T1000 (cell line): ENCODE results near the gene RWDD1.

ENCODE experiments used
- DNase-seq: peaks from one replicate; lab custom pipeline; 2025; ENCODE audit warnings: mixed read lengths; lab: John Stamatoyannopoulos, UW

Gene RWDD1

DNA sequence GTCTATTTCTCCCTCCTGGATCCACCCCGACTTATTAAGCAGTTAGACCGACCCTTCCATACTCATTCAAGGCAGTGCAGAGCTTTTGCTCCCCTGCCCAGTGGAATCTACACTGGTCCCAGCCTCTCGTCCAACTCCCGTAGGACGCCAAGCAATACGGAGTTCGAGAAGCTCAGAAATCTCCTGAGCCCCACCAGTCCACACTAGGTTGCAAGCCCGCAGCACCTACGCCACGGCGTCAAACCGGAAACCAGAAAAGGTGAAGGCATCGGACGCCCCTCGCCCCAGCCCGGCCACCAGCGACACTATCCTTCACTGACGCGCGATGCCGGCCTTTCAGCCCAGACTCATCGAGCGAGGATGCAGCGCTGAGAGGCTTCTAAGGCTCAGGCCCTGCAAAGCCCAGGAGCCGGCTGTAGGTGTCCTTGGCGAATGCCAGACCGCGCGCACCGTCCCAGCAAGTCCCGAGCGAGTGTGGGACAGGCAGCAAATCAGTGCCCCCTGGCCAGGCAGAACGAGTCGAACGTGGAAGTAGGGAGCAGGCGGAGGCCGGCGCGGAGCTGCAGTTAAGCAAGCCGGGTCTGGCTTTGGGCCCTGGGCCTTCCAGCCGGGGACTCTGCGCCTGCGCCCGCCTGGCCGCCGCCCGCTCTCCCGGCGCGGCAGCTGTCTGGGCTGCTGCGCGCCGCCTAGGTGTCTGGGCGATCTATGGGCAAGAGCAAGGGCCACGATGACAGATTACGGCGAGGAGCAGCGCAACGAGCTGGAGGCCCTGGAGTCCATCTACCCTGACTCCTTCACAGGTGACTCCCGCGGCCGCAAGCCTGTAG, at the start of gene RWDD1:
Gene RWDD1, plus strand, starts transcription at position 649 of the 827 bp plus-strand sequence. Its CDS starts 79 bp downstream, at position 728.
- peak; percentile 98 for DNase-seq

GRCh38 chr6:116522896-116523295, 48.4 kb upstream of the RWDD1 start:
- no peak for DNase-seq

DNA sequence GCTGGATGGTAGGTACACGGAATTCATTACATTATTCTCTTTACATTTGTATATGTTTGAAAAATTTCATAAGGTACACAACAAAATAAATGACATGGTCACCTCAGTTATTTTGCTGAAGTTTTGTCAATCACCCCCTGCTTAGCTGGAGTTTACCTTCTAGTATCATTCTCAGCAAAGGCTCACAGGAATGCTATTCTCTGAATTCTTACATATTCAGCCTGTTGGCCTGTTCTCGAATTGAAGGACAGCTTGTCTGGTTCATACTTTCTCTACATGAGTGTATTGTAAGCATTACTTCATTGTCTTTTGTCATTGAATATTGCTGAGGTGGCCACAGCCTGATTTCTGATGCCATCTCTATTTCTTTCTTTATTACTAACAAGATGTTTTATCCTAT, 47.1 kb upstream of the RWDD1 start:
- DNase-seq: no peak

DNA sequence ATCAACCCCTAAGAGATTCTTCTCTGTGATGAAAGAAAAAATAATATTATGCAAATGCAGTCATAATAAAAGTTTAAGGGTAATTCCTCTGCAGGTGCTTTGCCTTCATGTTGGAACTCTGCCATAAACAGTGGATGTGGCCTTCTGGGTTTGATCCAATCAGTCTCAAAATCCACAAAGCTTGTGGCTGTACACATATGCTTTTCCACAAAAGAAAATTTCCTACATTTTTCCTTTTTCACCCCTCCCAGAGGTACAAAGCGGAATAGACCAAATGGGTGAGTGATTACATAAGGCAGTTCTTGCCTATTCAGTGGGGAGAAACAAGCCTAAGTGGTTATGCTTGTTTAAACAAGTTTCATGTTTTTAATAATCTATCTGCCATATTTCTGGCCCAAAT, 43.2 kb upstream of the RWDD1 start:
- DNase-seq: no peak

- DNase-seq: no peak
These were observed 42.5 kb upstream of the RWDD1 start for GRCh38 chr6:116528780-116529179.

DNA sequence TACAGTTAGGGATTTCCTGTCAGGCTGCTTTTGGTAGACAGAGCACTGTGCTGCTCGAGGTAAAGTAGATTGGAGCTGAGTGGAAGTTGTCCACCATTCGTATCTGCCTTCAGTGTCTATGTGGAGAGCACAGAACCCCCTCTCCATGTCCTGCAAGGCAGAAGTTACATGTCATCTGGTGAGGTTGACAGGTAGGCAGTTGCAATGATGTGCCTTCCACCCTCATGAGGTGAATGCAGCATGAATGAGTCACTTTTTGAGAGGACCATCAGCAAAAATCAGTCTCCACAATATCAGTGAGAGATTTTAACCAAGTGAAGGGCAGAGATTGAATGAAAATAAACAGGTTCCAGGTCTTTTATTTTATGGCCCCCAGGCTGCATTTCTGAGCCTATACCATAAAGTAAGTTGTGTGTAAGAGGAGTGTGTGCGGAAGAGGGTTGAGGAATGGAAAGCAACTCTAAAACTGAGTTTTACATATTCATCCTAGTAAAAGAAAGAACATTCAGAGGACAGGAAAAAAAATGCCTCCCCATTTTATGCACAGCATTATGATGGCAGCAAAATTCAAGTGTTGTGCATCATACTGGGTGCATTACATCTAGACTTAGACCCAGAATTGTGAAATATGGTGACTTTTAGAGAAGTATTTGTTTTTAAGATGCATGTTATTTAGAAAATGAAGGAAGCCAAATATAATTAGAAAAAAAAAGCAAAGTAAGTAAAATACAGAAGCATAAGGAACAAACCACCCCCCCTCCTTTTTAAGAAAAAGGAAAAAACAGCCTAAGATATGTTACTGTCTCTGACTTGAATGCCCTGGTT, 41.6 kb upstream of the RWDD1 start:
- DNase-seq: no peak

DNA sequence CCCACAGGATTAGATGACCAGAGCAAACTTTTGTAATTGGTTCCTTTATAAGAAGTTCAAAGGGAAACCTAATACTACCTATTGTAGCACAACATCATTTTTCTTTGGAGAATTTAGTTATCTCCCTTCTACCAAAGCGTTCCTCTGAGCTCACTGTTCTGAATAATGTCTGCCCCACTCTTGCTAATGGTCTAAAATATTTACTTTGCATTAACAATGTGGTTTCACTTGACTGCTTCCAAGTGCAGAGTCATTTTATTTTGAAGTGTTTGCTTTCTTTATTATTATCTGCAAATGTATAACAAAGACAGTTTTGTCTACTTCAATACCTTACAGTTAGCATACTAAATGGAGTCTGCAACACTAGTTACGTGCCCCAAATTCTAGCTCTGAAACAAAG, 40.9 kb upstream of the RWDD1 start:
- no peak for DNase-seq

- DNase-seq: peak; percentile 33
These were observed 39.4 kb upstream of the RWDD1 start for GRCh38 chr6:116531675-116532570.

GRCh38 chr6:116533233-116533957, 37.9 kb upstream of the RWDD1 start:
- no peak for DNase-seq

GRCh38 chr6:116535109-116535508, 36.2 kb upstream of the RWDD1 start:
- no peak for DNase-seq

DNA sequence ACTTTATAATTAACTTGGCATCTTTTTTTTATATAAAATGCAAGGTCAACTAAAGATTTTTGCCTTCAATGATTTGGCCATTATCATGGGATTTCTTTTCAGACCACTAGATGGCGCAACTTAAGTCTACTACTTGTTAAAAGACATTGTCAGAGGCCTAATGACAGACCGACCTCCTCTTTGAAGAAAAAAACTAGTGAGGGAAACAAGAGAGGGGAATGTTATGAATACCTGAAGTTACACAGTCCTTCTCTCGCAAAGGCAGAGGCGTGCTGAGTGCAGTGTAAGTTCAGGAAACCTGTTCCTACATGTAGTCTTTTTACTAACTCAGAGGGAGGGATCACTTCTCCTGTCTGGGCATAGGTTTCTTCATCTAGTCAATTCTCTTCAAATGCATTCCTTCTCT, 35.1 kb upstream of the RWDD1 start:
- peak; percentile 19 for DNase-seq

DNA sequence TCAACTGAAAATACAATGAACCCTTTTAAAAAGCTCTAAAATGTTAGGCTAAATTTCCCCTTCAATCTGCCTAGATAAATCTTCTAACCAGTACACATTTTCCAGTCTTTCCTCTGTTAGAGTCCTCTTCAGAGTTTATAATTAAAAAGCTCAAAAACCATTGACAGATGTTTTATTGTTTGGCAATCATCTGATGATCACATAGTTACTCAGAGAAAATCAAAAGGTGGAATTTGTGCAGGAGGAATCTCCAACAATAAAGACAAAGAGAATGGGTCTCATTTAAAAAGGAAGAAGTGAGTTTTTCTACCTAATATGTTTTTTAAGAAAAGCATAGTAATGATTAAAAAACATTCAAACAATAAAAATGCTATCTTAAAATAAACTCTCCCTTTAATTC, 28.9 kb upstream of the RWDD1 start:
- no peak for DNase-seq

DNA sequence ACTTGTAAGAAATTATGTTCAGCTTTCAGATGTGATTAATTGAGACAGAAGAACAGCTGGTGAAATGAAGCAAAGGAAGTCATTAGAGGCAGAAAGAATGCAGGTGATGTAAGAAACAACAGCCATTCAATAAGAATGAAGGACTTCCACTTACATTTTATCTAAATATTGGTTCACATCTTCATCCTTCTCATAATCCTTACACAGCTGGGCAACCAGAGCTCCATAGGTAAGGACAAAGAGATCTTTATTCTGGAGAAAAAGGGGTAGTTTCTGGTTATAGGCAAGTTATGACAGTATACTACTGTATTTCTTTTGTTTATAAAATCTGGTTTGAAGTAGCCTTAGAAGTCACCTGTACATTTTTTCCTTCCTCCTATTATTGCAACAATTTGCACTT, 28.2 kb upstream of the RWDD1 start:
- DNase-seq: no peak

DNA sequence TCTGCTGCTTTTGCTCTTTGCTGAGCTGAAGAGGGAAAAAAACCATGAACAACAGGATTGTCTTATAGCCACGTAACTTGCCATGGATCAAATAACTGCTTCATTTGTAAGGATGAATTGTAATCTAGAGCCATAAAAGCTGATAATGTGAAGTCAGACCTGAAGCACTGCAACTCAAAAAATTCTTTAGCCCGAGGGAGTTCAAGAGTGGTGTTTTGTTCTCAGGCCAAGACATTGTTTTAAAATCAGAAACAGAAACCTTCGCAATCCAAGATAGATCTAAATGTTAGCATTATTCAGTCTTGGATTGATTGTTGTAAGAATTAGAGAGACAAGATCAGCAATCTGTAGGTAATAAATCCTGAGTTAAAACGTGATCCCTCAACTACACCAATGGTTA, 25.7 kb upstream of the RWDD1 start, which contains the start of gene TRAPPC3L:
Gene TRAPPC3L, minus strand, starts transcription at position 34 of the 400 bp plus-strand sequence. CDS start 170 bp downstream, outside the sequence.
- no peak for DNase-seq

DNA sequence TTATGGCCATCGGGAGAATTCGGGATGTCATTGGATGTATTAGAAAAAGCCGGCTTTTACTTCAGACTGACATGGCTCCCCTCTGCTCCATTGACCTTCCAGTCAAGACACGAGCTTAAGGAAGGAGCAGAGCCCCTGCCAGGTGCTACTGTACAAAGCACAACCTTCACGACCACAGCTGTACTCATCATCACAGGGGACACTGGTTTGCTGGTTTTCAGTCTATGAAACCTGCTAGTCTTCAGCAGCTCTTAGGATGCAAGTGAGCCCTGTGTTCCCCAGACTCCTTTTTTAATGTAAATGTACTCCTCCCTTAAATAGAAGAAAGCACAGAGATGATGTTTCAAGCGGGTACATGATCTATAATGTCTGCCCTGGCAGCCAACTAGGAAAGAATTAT, 23.9 kb upstream of the RWDD1 start:
- no peak for DNase-seq

- DNase-seq: no peak
These were observed 20.5 kb upstream of the RWDD1 start for GRCh38 chr6:116550796-116551195.

GRCh38 chr6:116553451-116553850, 17.9 kb upstream of the RWDD1 start, which contains the start of gene CALHM4:
TSS of gene CALHM4 (plus strand) at chr6:116553751. CDS start at chr6:116553794, 43 bp downstream.
- no peak for DNase-seq

DNA sequence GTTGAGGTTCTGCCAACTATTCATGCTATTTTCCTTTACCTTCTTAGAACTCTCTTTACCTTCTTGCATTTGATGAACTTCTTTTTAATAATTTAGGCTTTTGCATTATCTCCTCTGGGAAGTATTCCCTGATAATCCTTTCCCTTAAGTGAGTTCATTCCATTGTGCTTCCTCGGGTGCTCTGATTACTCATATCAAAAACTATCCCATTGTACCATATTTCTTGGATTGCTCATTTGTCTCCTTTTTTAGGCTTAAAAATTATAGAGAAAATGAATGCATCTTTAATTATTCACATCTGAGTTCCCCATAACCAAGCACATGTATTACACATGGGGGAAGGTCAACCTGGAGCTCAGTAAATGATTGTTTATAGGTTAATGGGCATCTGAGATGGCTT, 15.2 kb upstream of the RWDD1 start:
- no peak for DNase-seq

DNA sequence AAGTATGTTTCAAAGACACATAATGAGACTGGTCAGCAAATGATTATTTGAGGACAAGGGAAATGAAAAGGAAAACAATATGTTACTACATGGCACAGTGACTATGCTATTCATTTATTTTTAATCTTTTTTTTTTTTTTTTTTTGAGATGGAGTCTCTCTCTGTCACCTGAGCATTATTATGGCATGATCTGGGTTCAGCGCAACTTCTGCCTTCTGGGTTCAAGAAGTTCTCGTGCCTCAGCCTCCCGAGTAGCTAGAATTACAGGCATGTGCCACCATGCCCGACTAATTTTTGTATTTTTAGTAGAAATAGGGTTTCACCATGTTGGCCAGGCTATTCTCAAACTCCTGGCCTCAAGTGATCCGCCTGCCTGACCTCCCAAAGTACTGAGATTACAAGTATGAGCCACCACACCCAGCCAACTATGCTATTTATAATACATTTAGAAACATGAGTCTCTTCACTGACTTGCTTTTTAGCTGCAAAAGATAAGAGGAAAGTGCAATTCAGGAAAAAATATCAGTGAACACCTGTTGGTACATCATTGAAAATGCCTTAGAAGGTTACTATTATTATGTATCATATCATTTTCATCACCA, 14.4 kb upstream of the RWDD1 start:
- DNase-seq: no peak

DNA sequence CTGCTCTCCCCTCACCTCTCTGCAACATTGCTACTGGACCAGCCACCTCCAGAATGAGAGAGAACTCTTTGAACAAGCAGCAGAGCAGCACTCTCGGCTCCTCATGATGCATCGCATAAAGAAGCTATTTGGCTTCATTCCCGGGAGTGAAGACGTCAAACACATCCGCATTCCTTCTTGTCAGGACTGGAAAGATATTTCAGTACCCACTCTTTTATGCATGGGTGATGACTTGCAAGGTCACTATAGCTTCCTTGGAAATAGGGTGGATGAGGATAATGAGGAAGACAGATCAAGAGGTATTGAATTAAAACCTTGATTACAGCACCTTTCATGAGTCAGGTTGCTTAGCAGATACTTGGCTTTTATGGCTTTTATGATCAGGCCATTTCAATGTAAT, 13.4 kb upstream of the RWDD1 start:
- peak; percentile 41 for DNase-seq

GRCh38 chr6:116560130-116560529, 11.2 kb upstream of the RWDD1 start:
- no peak for DNase-seq
